Nephron progenitor cell (in vitro differentiated cells): ENCODE results near the gene DERL3.
A peak's percentile ranks its signal among the peaks of the same experiment; 100 is the strongest.

Experiments
- DNase-seq: peaks from one replicate; pipeline ENCODE4 v3.0.0; 2021
- H3K27ac Mint-ChIP-seq: 2 replicates; pipeline ENCODE4 v1.8.0; 2021; ENCODE audit warnings: mild to moderate bottlenecking, moderate library complexity, mixed read lengths
- H3K27me3 Mint-ChIP-seq: 2 replicates; pipeline ENCODE4 v1.8.0; 2021; ENCODE audit warnings: mild to moderate bottlenecking, low read depth, mixed read lengths; ENCODE audit not compliant: poor library complexity
- H3K36me3 Mint-ChIP-seq: 2 replicates; pipeline ENCODE4 v1.8.0; 2021; ENCODE audit warnings: low read depth, mixed read lengths
- H3K4me1 Mint-ChIP-seq: 2 replicates; pipeline ENCODE4 v1.8.0; 2021; ENCODE audit warnings: mixed read lengths
- H3K4me3 Mint-ChIP-seq: 2 replicates; pipeline ENCODE4 v1.8.0; 2021; ENCODE audit warnings: mild to moderate bottlenecking, moderate library complexity, mixed read lengths
- H3K9me3 Mint-ChIP-seq: 2 replicates; pipeline ENCODE4 v1.8.0; 2021; ENCODE audit warnings: mild to moderate bottlenecking, moderate library complexity, mixed read lengths
- TF ChIP-seq, protein P1 (sequence below): fragments of 200-600 bp; sonication (generic); IDR thresholded peaks from 2 replicates; pipeline ENCODE4 v1.5.0; 2021; ENCODE audit warnings: antibody characterized with exemption

The DERL3 gene

DNA sequence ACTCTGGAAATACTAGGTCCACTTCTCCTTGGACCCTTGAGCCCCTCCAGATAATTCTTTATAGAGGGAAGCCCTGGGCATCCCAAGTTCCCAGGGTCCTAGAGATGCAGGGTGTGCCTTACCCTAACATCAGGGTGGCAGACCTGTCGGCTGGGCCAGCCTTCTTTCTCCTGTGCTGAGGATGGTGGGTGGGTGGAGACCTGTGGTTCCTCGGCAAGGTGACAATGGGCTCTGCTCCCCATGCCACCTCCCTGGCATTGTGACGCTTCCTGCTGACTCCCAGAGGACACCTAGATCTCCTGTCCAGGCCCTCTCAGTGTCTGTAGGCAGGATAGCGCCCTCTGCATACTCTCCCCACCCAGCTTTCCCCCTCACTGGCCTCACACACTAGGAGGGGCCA, 3.8 kb upstream of the DERL3 start:
- Mint-ChIP-seq H3K27ac (peak overlapping the region; percentile 77), H3K9me3 (peaks cover 3% of the 10 kb centered on the region), H3K4me1 (peaks cover 73% of the 10 kb centered on the region), H3K36me3 (no peaks in the 10 kb centered on the region), H3K27me3 (peaks cover 12% of the 10 kb centered on the region), H3K4me3 (no peak overlapping the region)
- no peak for DNase-seq
- TF ChIP-seq, protein P1, sequence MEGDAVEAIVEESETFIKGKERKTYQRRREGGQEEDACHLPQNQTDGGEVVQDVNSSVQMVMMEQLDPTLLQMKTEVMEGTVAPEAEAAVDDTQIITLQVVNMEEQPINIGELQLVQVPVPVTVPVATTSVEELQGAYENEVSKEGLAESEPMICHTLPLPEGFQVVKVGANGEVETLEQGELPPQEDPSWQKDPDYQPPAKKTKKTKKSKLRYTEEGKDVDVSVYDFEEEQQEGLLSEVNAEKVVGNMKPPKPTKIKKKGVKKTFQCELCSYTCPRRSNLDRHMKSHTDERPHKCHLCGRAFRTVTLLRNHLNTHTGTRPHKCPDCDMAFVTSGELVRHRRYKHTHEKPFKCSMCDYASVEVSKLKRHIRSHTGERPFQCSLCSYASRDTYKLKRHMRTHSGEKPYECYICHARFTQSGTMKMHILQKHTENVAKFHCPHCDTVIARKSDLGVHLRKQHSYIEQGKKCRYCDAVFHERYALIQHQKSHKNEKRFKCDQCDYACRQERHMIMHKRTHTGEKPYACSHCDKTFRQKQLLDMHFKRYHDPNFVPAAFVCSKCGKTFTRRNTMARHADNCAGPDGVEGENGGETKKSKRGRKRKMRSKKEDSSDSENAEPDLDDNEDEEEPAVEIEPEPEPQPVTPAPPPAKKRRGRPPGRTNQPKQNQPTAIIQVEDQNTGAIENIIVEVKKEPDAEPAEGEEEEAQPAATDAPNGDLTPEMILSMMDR: no peak

DNA sequence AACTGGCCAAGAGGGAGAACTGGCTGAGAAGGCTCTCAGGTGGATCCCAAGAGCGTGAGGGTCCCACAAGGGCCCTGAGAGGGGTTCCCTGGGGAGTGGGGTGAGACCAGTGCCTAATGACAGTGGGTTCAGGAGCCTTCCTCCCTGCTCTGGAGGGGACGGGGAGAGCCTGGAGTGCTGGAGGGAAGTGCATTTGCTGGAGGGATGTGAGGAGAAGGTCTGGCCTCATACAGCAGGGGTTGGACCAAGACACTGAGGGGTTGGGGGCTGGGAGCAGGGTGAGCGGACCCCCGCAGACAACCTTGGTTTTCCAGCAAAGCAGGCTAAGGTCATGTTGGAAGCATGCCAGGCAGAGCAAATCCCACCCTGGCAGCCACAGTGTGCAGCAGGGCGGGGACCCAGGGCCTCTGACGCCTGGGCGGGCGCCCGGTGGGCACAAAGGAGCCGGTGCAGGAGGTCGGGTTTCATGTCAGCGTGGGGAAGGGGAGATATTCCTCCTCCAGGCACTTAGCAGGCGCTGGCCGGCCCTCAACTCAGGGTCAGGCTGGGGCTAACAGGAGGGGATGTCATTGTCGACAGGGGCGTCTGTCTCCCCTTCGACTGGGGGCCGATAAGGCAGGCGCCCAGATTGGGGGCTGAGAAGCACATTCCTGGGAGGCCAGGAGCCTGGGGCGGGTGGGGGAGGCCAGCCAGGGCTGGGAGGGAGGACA, 3.1 kb upstream of the DERL3 start:
- H3K27me3 Mint-ChIP-seq: peaks cover 12% of the 10 kb centered on the region
- H3K36me3 Mint-ChIP-seq: no peaks in the 10 kb centered on the region
- peaks cover 76% of the 10 kb centered on the region for H3K4me1 Mint-ChIP-seq
- peaks cover 3% of the 10 kb centered on the region for H3K9me3 Mint-ChIP-seq
- peak; percentile 49 for DNase-seq
- peak overlapping the region; percentile 26 for H3K27ac Mint-ChIP-seq
- H3K4me3 Mint-ChIP-seq: no peak overlapping the region
- TF ChIP-seq, protein P1: no peak

DNA sequence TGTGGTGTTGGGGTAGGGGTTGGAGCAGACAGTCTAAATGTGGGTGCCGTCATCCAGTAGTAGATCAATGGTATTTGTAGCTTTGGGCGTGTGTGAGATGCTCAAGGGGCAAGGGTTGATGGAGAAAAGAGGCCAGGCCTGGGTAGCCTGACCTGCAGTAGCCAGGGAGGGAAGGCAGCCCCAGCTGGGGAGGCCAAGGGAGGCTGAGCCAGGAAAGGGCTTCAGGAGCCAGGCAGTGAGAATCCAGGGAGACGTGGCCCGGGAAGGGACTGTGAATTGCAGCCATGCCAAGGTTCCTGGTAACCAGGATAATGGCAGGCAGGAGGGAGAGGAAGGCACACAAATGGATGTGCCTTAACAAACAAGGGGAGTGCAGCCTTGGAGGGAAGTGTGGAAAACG, 2.5 kb upstream of the DERL3 start:
- peaks cover 12% of the 10 kb centered on the region for H3K27me3 Mint-ChIP-seq
- peaks cover 74% of the 10 kb centered on the region for H3K4me1 Mint-ChIP-seq
- H3K9me3 Mint-ChIP-seq: peaks cover 3% of the 10 kb centered on the region
- H3K27ac Mint-ChIP-seq: peak overlapping the region; percentile 26
- TF ChIP-seq, protein P1: no peak
- H3K4me3 Mint-ChIP-seq: no peak overlapping the region
- H3K36me3 Mint-ChIP-seq: no peaks in the 10 kb centered on the region
- no peak for DNase-seq

DNA sequence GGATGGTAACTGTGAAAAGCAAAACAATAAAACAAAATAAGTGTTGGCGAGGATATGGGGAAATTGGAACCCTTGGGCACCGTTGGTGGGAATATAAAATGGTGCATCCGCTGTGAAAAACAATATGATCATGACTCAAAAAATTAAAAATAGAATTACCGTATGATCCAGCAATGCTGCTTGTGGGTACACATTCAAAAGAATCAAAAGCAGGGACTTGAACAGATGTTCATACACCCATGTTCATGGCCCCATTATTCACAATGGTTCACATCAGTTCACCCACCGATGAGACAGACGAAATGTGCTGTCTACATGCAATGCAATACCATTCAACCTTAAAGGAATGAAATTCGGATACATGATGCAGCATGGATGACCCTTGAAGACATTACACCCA, 1.2 kb upstream of the DERL3 start:
- peaks cover 7% of the 10 kb centered on the region for H3K36me3 Mint-ChIP-seq
- H3K9me3 Mint-ChIP-seq: peaks cover 3% of the 10 kb centered on the region
- H3K4me1 Mint-ChIP-seq: peaks cover 70% of the 10 kb centered on the region
- TF ChIP-seq, protein P1: no peak
- no peak for DNase-seq
- no peak overlapping the region for H3K4me3 Mint-ChIP-seq
- peaks cover 12% of the 10 kb centered on the region for H3K27me3 Mint-ChIP-seq
- no peak overlapping the region for H3K27ac Mint-ChIP-seq

DNA sequence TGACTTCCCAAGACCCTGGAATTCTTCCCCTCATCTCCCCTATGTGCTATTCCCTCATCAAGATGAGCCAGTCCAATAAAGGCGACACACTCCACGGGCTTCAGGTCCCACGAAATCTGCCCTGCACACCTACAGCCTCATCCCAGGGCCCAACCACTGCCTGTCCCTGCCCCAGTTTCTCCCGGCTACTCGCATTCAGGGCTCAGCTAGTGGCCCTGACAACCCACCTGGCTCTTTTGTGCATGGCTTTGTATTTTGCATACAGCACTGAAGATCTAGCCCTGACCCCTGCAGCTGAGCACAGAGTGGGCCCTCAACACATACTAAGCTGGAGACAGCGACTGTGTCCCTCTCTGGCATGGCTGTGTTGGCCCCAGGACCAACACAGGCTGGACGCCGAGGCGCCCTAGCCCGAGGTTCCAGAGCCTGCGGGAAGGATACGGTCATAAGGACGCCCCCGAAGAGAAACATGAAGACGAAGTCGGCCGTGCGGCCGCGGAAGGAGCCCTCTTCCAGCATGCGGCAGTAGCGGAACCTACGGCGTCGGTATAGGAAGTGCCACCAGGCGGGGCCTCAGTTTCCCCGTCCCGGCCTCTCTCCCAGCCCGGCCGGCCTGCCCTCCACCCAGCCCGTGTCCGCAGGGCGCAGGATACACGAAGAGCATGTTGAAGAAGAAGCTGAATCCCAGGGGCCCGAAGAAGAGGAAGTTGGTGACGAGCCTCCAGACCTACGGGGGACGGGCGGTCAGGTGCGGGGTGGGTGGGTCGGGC, 710 bp downstream of the DERL3 start:
- no peak for DNase-seq
- Mint-ChIP-seq H3K9me3 (peaks cover 3% of the 10 kb centered on the region), H3K4me3 (peak overlapping the region; percentile 86), H3K27ac (no peak overlapping the region), H3K36me3 (peaks cover 7% of the 10 kb centered on the region), H3K27me3 (peaks cover 12% of the 10 kb centered on the region), H3K4me1 (peaks cover 61% of the 10 kb centered on the region)
- TF ChIP-seq, protein P1: no peak
